Activated CD8-positive, alpha-beta memory T cell treated with anti-CD3 and anti-CD28 coated beads for 36 hours (primary cell): Measurements from ENCODE around the gene C1QTNF1. TPM values are rescaled to one million over a fixed set of nuclear protein-coding genes. Genes with fewer than 3 reads are reported as not detected.

Experiments
- CTCF ChIA-PET: fragments of 350-600 bp; sonication (Branson Sonifier 250); formaldehyde crosslinking; loops from one replicate; lab custom pipeline; 2021; ENCODE audit warnings: antibody characterized with exemption; lab: Charles Lee
- POLR2A ChIA-PET: fragments of 350-600 bp; sonication (Branson Sonifier 250); formaldehyde crosslinking; loops from one replicate; lab custom pipeline; 2021; ENCODE audit warnings: antibody characterized with exemption; lab: Charles Lee
- total RNA-seq, 2 experiments: library from RNA; stranded (reverse); gene quantifications; one replicate each; pipeline ENCODE4 v1.2.3, GENCODE V29; 2021

Gene C1QTNF1
- total RNA-seq, 2 experiments from 2014 or later, result 0.08 to 0.19 TPM

GRCh38 chr17:79090443-79091225 lies 66.7 kb downstream of the C1QTNF1 start:
- ChIA-PET POLR2A (interaction anchor here (0.7 kb wide), 1 partner anchor 836 kb away, joined by 5 read pairs; no protein-coding TSS in a partner anchor), CTCF (interaction anchor here (0.6 to 2.2 kb wide), 3 partner anchors 50 to 302 kb away, joined by 3 to 5 read pairs (median 4); no protein-coding TSS in a partner anchor)

GRCh38 chr17:79091226-79091670 lies 67.3 kb downstream of the C1QTNF1 start:
- CTCF ChIA-PET, result interaction anchor here (0.7 to 2.2 kb wide), 2 partner anchors 51 to 301 kb away, joined by 3 to 5 read pairs; no protein-coding TSS in a partner anchor
- POLR2A ChIA-PET, result interaction anchor here (0.7 kb wide), 1 partner anchor 836 kb away, joined by 5 read pairs; no protein-coding TSS in a partner anchor

- POLR2A ChIA-PET, result no interaction called here
- CTCF ChIA-PET, result interaction anchor here (0.7 kb wide), 1 partner anchor 299 kb away, joined by 3 read pairs; no protein-coding TSS in a partner anchor
These were observed 68.6 kb downstream of the C1QTNF1 start for GRCh38 chr17:79092567-79092966.

GRCh38 chr17:79093270-79093669 lies 69.3 kb downstream of the C1QTNF1 start:
- ChIA-PET CTCF (interaction anchor here (0.7 kb wide), 1 partner anchor 28 kb away, joined by 3 read pairs; no protein-coding TSS in a partner anchor), POLR2A (interaction anchor here (0.7 kb wide), 1 partner anchor 612 kb away, joined by 7 read pairs; no protein-coding TSS in a partner anchor)

DNA sequence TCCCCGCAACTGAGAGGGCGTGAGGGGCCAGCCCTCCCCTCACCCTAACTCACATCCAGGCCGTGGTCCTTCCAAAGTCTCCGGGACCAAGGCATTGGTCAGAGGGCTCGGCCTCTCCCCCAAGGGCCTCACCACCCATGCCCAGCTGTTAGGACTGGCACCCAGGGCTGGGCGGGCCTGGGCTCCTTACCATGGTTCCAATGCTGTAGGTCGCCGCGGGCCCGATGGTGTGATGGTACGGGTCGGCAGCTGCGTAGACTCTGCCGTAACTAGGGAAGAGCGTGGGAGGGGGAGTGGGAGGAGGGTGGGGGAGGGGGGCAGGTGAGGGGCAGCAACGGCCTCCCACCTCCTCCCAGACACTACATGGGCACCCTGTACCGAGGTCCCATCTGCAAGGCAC lies 70.3 kb downstream of the C1QTNF1 start:
- CTCF ChIA-PET, result interaction anchor here (0.6 kb wide), 1 partner anchor 658 kb away, joined by 3 read pairs; no protein-coding TSS in a partner anchor

DNA sequence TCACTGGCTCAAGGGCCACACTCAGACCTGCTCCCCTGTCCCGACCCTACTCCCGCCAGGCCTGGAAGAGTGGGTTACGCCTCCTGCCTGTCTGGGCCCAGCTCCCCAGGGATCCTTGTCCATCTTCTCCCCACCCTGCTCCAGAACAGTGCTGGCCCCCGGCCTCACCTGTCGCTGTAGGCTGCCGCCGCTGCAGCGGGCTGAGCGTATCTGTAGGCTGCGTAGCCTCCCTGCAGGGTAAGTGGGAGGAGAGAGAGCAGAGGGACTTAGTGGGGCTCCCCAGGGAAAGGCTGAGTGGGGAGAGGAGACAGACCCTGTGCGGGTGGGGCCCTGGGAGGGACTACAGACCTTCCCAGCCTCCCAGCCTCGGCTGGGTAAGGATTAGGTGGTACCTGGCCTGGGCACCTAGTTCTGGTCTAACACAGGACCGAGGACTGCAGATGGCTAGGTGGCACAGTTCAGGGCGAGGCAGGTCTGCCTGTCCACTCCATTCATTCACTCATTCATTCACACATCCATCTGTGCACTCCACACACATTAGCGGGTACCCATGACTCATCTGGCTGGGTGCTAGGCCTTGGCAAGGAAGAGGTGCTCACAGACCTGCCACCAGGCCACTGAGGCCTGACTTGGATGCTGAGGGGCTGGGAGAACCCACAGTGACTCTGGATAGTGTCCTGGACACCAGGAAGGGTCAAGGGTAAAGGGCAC lies 71.5 kb downstream of the C1QTNF1 start:
- CTCF ChIA-PET, result no interaction called here
- POLR2A ChIA-PET, result no interaction called here

More for the DNA sequence above, 70.3 kb downstream of the C1QTNF1 start:
- POLR2A ChIA-PET, result no interaction called here

DNA sequence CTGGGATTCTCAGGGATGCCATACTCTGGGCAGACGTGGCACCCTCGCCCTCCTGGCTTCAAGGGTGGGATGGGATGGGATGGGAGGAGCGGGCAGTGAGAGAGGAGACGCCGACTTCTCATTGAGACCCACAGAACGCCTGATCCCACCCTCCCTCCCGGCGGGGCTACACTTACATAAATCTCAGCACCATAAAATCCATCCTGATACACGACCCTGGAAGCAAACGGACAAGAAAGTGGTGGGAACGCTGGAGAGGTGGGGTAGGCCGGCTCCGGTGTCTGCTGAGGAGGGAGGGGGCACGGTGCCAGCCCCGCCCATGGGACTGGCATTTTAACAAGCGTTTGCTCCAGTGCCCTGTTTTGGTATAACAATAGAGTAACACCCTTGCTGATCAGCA lies 72.5 kb downstream of the C1QTNF1 start:
- POLR2A ChIA-PET, result no interaction called here

GRCh38 chr17:79097226-79098055 lies 73.5 kb downstream of the C1QTNF1 start:
- POLR2A ChIA-PET, result no interaction called here

More for the DNA sequence above, 72.5 kb downstream of the C1QTNF1 start:
- CTCF ChIA-PET, result no interaction called here

DNA sequence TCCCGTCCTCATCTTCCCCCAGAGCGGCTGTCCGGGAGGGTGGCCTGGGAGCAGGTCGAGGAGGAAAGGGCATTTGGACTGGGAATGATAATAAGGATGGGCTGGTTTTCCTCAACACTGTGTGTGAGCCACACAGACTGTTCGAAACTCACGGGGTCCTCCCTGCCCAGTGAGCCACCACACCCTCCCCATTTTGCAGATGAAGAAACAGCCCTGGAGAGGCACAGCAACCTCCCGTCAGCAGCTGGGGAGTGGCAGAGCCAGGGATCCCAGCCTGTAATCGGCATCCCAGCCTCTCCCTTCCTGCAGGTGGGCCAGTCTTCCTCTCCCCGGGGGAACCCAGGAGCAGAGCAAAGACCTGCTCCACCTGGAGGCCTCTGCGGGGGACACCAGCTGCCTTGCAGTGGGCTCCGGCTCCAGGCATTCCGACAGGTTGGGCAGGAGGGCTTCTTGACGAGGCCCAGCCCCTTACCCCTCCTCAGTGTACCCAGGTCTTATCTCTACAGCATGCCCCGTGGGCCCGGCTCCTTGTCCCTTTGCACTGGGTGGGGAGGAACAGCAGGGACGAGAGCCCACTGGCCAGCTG lies 74.4 kb downstream of the C1QTNF1 start:
- ChIA-PET POLR2A (no interaction called here), CTCF (no interaction called here)

More at GRCh38 chr17:79097226-79098055, 73.5 kb downstream of the C1QTNF1 start:
- CTCF ChIA-PET, result no interaction called here

Other genes with a start within 250 kb of the C1QTNF1 start
- 10 to 100 TPM; 92.1 to 96.7 TPM for gene CYTH1, start 241.9 kb upstream of the C1QTNF1 start, total RNA-seq
- 100 to 1,000 TPM; 112 to 120 TPM for gene USP36, start 183.4 kb upstream of the C1QTNF1 start, total RNA-seq
- gene CEP295NL, start 121.0 kb upstream of the C1QTNF1 start, total RNA-seq, result not detected
- gene TIMP2, start 98.8 kb upstream of the C1QTNF1 start, total RNA-seq, result under 1 TPM; 0.42 to 0.55 TPM
- 10 to 100 TPM in 1 of 2 experiments, 1 to 10 TPM in 1; 9.7 to 12.8 TPM for gene LGALS3BP, start 44.2 kb upstream of the C1QTNF1 start, total RNA-seq
- gene CANT1, start 14.4 kb upstream of the C1QTNF1 start, total RNA-seq, result 10 to 100 TPM; 41.6 to 53.1 TPM
- gene ENGASE, start 50.7 kb downstream of the C1QTNF1 start, total RNA-seq, result 10 to 100 TPM; 31.3 to 33.9 TPM